K562 (cell line): ENCODE measurements around the gene SLC9C2. TPM values are rescaled to one million over a fixed set of nuclear protein-coding genes. Genes with fewer than 3 reads are reported as not detected.

Experiments
- CHD7 ChIP-seq: fragments of 200-600 bp; sonication (generic); IDR thresholded peaks from one replicate; pipeline ENCODE4 v1.6.1; 2012; ENCODE audit warnings: mild to moderate bottlenecking, low read depth, low read length, inconsistent platforms
- CTCFL ChIP-seq: IDR thresholded peaks from 2 replicates; pipeline ENCODE4 v1.6.1; 2011; ENCODE audit warnings: borderline replicate concordance, low read depth, mild to moderate bottlenecking, moderate library complexity, low read length; ENCODE audit not compliant: insufficient read depth, poor library complexity, severe bottlenecking
- EZH2 ChIP-seq: IDR thresholded peaks from 2 replicates; pipeline ENCODE4 v1.6.1; 2012; ENCODE audit warnings: low read depth, mild to moderate bottlenecking, inconsistent platforms, low read length, borderline replicate concordance
- MITF ChIP-seq: IDR thresholded peaks from 2 replicates; pipeline ENCODE4 v1.6.1; 2014; ENCODE audit warnings: antibody characterized with exemption
- ZNF785 ChIP-seq: fragments of 250-450 bp; sonication (Bioruptor Pico); IDR thresholded peaks from 2 replicates; pipeline ENCODE4 v1.4.0; 2020; ENCODE audit warnings: mild to moderate bottlenecking
- polyA plus RNA-seq, 8 experiments: library from polyadenylated mRNA; depleted of rRNA in 4 of 8; stranded (reverse) in 5 of 8; unstranded in 3 of 8; fragments of >200 nt; fragmentation: Nextera tagmentation in 2 of 8; fragmentation: Illumina TruSeq in 1 of 8; extraction: Ambion mirVana in 2 of 8; extraction: Trizol in 1 of 8; gene quantifications; 2 replicates each; pipeline versions ENCODE4 v1.2.1 to v1.2.3, GENCODE V29; 2011 to 2014; ENCODE audit warnings: inconsistent platforms in 1 of 8, missing spikeins in 1 of 8
- total RNA-seq, 7 experiments: library from RNA; depleted of rRNA in 6 of 7; stranded (reverse); fragments of >200 nt in 6 of 7; fragmentation: Illumina TruSeq in 2 of 7; extraction: Trizol in 2 of 7; gene quantifications; 2 replicates each; pipeline versions ENCODE4 v1.2.1 to v1.2.3, GENCODE V29; 2011 to 2021; ENCODE audit warnings: low replicate concordance in 1 of 7

Gene SLC9C2
- total and polyA plus RNA-seq, 9 of the 15 experiments (the other 6 are each of a cell fraction or from before 2014, with no cell fraction given), result 0.11 to 0.22 (median 0.15) TPM; not detected in 5

GRCh38 chr1:173479649-173480048 is 123.2 kb downstream of the SLC9C2 start (continued):
- no peak for TF ChIP-seq CHD7
- TF ChIP-seq ZNF785 (CRISPR knock-in tag), result no peak
- TF ChIP-seq EZH2, result no peak
- no peak for TF ChIP-seq CTCFL
- TF ChIP-seq MITF, result no peak
